Measurements from ENCODE around the gene ASAP3.
"Not testable (repeated sequence)": the region's sequence is repeated elsewhere in the genome, so short reads cannot be mapped to it uniquely, and the experiment has no call there.

The ASAP3 gene

DNA sequence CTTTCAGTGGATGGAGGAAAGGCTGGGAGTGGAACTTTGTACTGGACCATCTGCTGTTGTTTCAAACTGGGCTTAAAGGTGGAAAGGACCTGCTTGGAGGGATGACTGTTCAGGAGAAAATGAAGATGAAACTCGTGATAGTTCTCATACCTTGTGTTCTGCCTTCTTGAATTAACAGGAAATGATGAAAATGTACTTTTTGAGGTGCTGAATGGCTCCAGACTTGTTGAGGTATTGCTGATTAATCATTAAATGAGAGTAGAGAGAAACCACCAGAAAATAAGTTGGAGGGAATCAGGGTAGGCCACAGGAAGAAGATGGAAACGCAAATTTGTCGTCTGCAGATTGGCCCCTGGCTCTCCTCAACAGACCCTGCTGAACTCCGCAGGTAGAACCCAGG is 88.1 kb downstream of the ASAP3 start:
- DNase-seq (ENCODE audit: low read depth in 2 of 2) = no peak

DNA sequence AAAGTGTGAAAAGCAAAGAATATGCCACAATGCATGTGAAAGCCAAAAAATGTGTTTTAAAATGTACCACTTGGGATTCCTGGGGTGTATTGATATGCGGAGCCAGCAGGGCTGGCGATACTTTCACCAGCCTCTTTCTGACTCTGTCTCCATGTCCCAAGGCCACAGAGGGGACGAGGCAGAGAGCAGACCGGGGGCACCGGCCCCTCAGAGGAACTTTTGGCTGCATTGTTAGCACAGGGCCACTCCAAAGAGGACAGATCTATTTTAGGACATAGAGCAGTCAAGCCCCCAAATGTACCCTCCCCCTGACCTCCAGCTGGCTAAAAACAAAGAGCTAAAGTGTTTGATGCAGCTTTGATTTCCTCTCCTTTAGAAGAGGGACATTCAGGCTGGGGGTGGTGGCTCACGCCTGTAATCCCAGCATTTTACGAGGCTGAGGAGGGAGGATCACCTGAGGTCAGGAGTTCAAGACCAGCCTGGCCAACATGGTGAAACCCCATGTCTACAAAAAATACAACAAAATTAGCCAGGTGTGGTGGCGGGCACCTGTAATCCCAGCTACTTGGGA is 88.7 kb downstream of the ASAP3 start:
- no peak for DNase-seq (ENCODE audit: low read depth in 2 of 2)

DNA sequence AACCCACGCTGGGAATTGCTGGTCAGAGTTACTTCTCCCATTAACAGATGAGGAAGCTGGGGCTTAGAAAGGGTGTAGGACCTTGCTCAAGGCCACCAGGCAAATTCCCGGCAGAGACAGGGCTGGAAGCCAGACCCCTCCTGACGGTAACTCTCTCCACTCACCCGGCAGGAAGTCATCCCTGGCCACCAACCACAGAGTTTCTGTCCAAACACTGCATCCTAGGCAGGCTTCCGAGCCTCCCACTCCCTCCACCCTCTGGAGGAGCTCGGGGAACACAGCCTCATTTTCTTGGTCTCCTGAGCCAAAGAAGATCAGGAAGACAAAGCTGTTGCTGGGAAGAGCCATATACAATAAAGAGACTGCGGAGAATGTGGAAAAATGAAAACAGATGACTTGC is 89.3 kb downstream of the ASAP3 start:
- no peak for DNase-seq (ENCODE audit: low read depth in 2 of 2)

DNA sequence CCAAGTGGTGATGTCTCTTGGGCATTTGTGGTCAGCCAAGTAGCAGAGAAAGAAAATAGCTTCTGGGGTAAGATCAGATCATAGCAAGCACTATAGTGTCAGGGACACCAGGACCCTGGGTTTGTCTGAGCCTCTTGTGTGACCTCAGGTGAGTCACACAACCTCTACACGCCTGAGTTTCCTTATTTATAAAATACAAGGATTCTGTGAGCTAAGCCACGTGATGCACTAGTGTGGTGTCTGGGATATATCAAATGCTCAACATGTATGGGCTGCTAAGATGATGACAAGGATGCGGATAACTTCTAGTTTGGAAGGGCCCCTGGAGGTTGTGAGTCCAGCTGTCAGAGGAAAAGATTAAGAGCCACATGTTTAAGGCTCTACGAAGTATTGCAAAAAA is 89.8 kb downstream of the ASAP3 start:
- no peak for DNase-seq (ENCODE audit: low read depth in 2 of 2)

DNA sequence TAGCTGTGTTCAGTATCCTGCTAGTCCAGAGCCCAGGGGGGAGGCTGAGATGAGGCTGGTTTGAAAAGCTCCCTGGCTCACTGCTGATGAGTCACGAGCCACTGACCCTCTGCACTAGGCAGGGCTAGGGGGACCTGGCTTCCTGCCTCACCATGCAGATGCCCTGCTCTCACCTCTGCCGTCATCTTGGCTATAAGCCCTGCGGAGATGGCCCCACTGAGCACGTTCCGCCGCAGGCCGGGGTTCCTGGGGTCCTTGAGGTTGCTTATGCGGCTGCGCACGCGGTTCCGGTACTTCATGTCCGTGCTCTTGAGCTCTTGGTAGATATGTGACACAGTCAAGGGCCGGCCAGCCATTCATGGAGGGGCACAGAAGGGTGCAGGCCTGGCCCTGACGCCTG is 90.3 kb downstream of the ASAP3 start:
- DNase-seq (ENCODE audit: low read depth in 2 of 2) = no peak

DNA sequence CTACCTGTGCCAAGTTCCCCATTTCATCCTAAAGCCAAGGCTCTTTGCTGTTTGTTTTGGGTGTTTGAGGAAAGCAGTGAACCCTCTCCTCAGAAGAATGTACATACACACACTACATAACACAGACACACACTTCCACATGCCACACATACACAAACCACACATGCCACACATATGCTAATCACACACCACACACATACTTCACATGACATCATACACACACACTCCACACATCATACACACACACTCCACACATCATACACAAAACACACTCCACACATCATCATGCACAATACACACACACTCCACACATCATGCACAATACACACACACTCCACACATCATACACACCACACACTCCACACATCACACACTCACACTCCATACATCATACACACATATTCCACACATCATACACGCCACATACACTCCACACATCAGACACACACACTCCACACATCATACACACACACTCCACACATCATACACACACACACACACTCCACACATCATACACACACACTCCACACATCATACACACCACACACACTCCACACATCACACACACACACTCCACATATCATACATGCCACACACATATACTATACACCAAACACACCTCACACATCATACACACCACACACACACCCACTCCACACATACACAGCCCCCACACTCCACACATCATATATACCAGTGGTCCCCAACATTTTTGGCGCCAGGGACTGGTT is 91.7 kb downstream of the ASAP3 start:
- DNase-seq (ENCODE audit: low read depth in 2 of 2) = no peak

DNA sequence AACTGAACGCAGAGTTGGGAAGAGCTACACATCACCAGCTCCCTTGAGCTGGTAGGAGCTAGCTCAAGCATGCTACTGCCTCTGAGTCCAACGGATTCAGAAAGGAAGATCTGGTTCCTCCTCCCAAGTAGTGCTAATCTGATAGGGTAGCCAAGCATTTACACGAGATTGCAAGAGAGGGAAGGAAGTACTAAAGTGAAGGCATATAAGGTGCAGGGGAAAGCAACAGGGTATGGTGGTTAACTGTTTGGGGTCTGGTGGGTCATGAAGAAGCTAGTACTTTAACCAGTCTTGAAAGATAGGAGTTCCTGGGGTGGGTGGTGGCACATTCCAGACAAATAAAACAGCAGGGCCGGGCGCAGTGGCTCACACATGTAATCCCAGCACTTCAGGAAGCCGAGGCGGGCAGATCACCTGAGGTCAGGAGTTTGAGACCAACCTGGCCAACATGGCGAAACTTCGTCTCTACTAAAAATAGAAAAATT is 94.1 kb downstream of the ASAP3 start:
- no peak for DNase-seq (ENCODE audit: low read depth in 2 of 2)

DNA sequence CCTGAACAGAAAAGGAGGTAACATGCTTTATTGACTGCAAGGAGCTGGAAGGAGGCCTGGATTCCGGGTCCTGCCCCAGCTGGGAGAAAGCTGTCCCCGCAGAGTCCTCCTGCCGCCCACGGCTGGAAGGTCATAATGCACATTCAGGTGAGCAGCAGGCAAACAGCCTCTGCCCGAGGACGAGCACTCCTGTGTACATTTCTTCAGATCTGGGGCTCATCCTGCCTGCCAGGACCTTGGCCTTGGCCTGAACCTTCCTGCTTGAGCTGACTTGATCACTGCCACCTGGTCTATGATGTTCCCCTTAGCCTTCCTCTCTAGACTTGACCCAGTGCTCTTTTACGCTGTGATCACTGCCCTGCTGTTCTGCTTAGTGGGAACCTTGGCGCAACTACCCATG is 96.5 kb downstream of the ASAP3 start:
- no peak for DNase-seq (ENCODE audit: low read depth in 2 of 2)

DNA sequence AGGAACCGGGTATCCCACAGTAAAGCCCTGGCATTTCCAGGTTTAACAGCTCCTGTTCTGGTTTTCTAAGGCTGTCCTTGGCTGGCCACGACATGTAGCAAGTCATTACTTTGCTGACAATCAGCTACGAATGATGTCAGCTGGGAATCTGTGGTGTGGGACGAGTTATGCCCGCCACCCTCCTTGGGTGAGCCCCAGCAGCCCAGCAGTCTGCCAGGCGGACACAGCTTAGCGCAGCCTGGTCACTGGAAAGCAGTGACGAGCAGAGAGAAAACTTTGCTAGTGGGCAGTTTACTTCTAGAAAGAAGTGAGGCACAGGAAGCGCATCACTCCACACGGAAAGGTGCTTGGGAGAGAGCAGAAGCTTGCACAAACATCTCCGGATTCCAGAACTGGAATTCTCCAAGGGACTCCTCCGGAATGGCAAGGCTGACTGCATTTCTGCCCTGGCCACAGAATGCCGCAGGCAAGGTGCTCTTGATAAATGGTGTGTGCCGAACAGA is 98.8 kb downstream of the ASAP3 start:
- DNase-seq (ENCODE audit: low read depth in 2 of 2) = no peak

DNA sequence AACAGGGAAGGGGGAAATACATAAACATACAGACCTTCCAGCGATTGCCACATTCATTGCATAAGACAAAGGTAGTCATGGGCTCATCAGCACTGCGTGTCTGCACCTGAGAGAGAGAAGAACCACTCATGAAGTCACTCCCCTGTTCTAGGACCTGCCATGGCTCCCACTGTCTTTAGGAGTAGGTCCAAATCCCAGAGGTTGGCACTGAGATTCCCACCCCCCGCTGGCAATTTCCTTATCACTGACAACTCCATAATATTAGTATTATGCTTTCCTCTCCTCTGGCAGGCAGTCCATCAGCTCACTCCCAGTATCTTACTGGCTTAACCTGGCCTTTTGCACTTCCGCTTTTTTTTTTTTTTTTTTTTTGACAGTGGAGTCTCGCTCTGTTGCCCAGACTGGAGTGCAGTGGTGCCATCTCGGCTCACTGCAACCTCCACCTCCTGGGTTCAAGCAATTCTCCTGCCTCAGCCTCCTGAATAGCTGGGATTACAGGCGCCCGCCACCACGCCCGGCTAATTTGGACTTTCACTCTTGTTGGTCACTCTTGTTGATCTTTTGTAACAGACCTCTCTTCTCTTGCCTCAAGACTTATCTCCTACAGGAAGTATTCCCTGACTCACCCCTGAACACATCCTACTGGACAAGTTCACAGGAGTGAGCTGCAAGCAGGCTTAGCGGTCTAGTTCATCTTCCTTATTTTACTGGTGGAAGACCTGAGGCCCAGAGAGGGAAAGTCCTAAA is 99.5 kb downstream of the ASAP3 start:
- no peak for DNase-seq (ENCODE audit: low read depth in 2 of 2)

DNA sequence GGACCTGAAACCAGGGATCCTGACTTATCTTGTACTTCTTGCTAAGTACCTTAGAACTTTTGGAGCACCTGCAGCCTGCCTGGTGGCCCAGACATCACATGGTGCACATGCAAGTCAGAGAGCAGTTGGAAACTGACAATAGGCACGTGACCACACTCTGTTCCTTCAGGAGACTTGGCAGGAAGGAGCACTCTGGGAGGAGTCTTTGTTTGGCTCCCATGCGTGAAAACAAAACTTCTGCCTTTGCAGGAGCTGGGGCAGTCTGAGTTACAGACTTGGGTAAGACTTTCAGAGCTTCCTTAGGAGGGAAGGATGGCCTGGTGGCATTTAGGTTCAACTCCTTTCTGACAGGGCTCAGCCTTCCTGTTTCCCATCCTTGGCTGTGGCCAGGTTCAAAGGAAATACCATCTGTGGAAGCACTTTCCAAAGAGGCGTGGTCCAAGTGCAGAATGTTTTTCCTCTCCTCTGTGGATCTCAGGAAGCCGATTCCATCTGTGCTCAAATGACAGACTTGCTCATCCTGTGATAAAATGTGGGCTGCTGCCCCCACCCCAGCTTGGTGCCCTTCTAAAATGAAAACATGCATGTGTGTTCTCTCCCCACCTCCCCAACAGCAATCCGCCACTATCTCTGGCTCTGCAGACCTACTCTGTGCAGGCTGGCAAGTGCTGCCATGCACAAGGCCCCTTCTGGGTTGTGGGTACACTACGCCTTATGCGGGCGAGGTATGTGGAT is 100.2 kb downstream of the ASAP3 start:
- DNase-seq (ENCODE audit: low read depth in 2 of 2) = no peak

DNA sequence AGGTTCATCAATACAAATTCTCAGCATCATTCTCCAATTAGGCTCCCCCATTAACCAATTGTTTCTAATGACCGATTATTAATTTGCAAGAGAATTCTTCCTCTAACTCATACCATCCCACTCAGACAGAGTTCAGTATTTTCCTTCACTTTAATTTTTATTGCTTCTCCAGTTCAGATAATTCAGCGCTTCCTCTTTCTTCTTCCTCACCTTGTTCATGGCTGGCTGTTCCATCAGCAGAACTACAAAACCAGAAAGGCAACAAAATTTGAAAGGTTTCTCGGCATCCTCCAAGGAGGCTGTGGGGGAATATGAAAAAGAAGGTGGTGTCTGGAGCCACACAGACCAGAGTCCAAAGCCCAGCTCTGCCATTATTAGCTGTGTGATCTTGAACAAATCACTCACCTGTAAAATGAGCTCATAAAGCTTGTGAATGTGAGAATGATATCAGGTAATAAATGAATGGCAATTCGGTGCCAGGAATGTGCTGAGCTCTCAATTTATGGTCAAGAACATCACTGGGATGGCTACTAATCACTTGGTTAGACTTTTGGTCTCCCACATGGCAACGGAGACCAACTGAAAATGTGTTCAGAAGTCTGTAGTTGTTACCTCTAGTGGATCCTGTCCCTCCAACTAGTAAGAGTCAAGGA is 102.6 kb downstream of the ASAP3 start:
- no peak for DNase-seq (ENCODE audit: low read depth in 2 of 2)

DNA sequence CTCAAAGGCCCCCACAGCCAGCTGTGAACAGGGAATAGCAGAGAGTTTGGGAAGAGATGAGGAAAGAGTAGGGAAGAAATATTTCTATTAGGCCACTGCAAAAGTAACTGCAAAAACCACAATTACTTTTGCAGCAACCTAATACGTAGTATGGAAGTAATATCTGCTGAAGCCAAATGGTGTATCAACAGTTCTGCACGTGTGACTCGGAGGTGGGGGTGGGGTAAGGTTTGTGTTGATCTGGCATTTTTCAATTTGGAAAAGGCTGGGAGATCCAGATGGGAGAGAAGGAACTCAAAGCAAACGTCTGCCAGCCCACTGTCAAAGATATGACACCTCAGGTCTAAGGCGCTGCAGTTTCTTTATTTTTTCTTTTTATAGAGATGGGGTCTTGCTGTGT is 103.3 kb downstream of the ASAP3 start:
- no peak for DNase-seq (ENCODE audit: low read depth in 2 of 2)

DNA sequence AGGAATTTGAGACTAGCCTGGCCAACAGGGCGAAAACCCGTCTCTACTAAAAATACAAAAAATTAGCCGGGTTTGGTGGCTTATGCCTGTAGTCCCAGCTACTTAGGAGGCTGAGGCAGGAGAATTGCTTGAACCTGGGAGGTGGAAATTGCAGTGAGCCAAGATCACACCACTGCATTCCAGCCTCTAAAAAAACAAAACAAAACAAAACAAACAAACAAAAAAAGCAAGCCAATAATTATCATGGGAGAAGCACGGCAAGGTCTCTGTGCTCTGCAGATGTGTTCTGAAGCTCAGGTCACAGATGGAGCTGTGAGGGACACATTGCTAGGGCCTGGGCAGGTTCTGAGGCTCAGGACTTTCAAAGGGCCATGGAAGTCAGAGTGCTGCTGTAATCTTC is 103.7 kb downstream of the ASAP3 start:
- DNase-seq (ENCODE audit: low read depth in 2 of 2) = not testable (repeated sequence)
